ENCODE measurements around the gene PLD3. TPM values are rescaled to one million over a fixed set of nuclear protein-coding genes. Genes with fewer than 3 reads are reported as not detected.

The PLD3 gene
- total RNA-seq, 1 experiment from 2014 or later, result 95.4 TPM

DNA sequence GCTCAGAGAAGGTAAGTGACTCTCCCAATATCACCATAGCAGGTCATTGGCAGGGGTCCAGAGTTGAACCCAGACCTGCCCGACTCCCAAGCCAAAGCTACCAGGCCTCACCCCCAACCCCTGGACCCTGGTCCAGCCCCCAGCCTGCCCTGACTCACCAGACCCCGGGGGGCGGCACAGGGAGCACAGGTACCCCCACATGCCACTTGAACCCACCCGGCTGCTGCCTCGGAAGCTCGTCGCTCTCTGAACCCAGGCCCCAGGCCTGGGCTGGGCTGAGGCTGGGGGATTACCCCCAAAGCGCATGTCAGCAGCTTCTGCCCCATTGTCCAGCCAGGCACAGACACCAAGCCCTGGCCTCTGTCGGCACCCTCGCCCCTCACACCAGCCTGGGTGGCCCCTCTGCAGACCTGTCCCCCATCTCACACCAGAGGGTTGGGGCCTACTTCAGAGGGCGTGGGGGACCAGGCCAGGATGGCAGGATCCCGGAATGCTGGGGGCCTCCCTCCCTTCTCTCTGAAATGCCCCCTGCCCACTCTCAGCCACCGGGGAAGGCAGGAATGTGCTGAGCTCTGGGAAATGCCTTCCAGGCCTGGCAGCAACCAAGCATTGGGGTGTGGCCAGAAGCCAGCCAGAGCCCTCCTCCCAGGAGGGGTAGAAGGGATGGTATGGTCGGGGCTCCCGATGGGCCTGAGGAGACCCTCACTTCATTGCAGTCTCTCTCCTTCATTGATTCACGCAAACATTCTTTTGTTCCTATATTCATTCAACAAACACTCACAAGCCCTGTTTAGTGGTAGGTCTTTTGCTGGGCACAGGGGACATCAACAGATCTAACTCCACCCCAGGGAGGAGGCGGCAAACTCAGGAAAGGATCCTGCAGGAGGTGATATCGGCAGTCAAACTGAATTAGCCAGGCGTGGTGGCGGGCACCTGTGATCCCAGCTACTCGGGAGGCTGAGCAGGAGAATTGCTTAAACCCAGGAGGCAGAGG is 66.3 kb downstream of the PLD3 start:
- no peak overlapping the region for H3K27ac ChIP-seq (ENCODE audit: low read length)
- ChIA-PET POLR2A (ENCODE audit: unreplicated experiment) (interaction anchor here (0.5 kb wide), 1 partner anchor 20 kb away, joined by 3 read pairs; no protein-coding TSS in a partner anchor), CTCF (interaction anchor here (0.5 kb wide), 1 partner anchor 131 kb away, joined by 3 read pairs; no protein-coding TSS in a partner anchor)
- no peaks in the 10 kb centered on the region for H3F3A ChIP-seq (ENCODE audit: low read length, unreplicated experiment)
- intact Hi-C loops (cut with micrococcal nuclease), result no loop called here
- no peak for TF ChIP-seq EZH2 (IDR thresholded peaks at IDR 0.05; ENCODE audit: low read length, unreplicated experiment)
- no peak for TF ChIP-seq EZH2phosphoT487 (IDR thresholded peaks at IDR 0.05; ENCODE audit: borderline replicate concordance, low read length)
- TF ChIP-seq, protein P1, sequence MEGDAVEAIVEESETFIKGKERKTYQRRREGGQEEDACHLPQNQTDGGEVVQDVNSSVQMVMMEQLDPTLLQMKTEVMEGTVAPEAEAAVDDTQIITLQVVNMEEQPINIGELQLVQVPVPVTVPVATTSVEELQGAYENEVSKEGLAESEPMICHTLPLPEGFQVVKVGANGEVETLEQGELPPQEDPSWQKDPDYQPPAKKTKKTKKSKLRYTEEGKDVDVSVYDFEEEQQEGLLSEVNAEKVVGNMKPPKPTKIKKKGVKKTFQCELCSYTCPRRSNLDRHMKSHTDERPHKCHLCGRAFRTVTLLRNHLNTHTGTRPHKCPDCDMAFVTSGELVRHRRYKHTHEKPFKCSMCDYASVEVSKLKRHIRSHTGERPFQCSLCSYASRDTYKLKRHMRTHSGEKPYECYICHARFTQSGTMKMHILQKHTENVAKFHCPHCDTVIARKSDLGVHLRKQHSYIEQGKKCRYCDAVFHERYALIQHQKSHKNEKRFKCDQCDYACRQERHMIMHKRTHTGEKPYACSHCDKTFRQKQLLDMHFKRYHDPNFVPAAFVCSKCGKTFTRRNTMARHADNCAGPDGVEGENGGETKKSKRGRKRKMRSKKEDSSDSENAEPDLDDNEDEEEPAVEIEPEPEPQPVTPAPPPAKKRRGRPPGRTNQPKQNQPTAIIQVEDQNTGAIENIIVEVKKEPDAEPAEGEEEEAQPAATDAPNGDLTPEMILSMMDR (conservative IDR thresholded peaks at IDR 0.05; ENCODE audit: low read depth, low read length), result no peak
- BruUV-seq (replicated peaks), result no TSS peak
- no peak overlapping the region for H3K4me3 ChIP-seq (ENCODE audit: low read length)
- H3K9me2 ChIP-seq (replicated peaks; ENCODE audit: low read length), result no peaks in the 10 kb centered on the region
- no peaks in the 10 kb centered on the region for H3K9me3 ChIP-seq (ENCODE audit: low read length)
- ATAC-seq, result no peak
- H3K79me2 ChIP-seq (ENCODE audit: low read length), result no peaks in the 10 kb centered on the region
- DNase-seq, result no peak
- no peaks in the 10 kb centered on the region for H3K4me1 ChIP-seq (ENCODE audit: insufficient read depth, low read length)
- H3K27me3 ChIP-seq (ENCODE audit: low read length), result no peaks in the 10 kb centered on the region
- no peak overlapping the region for H3K4me2 ChIP-seq (ENCODE audit: low read length)
- H3K36me3 ChIP-seq (ENCODE audit: low read depth, low read length), result no peaks in the 10 kb centered on the region
- no peaks in the 10 kb centered on the region for H4K20me1 ChIP-seq (ENCODE audit: low read length)
- no peak overlapping the region for H2AFZ ChIP-seq (ENCODE audit: low read length)
- H3K9ac ChIP-seq (ENCODE audit: low read length), result no peak overlapping the region

DNA sequence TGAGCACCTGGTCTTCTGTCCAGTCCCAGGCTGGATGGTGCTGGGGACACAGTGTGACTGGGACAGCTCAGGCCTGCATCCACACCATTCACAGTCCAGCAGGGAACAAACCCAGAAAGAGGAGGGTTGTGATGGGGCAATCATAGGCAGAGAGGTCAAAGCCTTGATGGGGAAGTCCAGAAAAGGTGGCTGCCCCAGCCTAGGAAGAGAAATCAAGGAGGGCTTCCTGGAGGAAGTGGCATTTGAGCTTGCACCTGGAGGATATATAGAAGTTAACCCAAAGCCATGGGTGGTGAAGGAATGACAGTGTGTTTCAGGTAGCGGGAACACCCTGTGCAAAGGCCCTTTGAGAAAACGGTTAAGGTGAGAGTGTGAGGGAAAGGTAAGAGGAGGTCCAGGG is 67.3 kb downstream of the PLD3 start:
- DNase-seq (no peak), ATAC-seq (no peak)
- ChIA-PET CTCF (no interaction called here), POLR2A (ENCODE audit: unreplicated experiment) (no interaction called here)
- Histone ChIP-seq H4K20me1 (ENCODE audit: low read length) (no peaks in the 10 kb centered on the region), H3K36me3 (ENCODE audit: low read depth, low read length) (no peaks in the 10 kb centered on the region), H3K27ac (ENCODE audit: low read length) (no peak overlapping the region), H3K9me2 (replicated peaks; ENCODE audit: low read length) (no peaks in the 10 kb centered on the region), H3K9ac (ENCODE audit: low read length) (no peak overlapping the region), H3K4me1 (ENCODE audit: insufficient read depth, low read length) (no peaks in the 10 kb centered on the region), H3K4me3 (ENCODE audit: low read length) (no peak overlapping the region), H3K79me2 (ENCODE audit: low read length) (no peaks in the 10 kb centered on the region), H3K9me3 (ENCODE audit: low read length) (no peaks in the 10 kb centered on the region), H3K4me2 (ENCODE audit: low read length) (no peak overlapping the region), H2AFZ (ENCODE audit: low read length) (no peak overlapping the region), H3K27me3 (ENCODE audit: low read length) (no peaks in the 10 kb centered on the region), H3F3A (ENCODE audit: low read length, unreplicated experiment) (no peaks in the 10 kb centered on the region)
- no TSS peak for BruUV-seq (replicated peaks)
- TF ChIP-seq, protein P1 (conservative IDR thresholded peaks at IDR 0.05; ENCODE audit: low read depth, low read length), result no peak
- TF ChIP-seq EZH2phosphoT487 (IDR thresholded peaks at IDR 0.05; ENCODE audit: borderline replicate concordance, low read length), result no peak
- no peak for TF ChIP-seq EZH2 (IDR thresholded peaks at IDR 0.05; ENCODE audit: low read length, unreplicated experiment)
- intact Hi-C loops (cut with micrococcal nuclease), result no loop called here
